HEK293 (cell line): Measurements from ENCODE around the gene HTT.
A peak's percentile ranks its signal among the peaks of the same experiment; 100 is the strongest.

ENCODE experiments used
- CTCF ChIA-PET: fragments of 350-600 bp; formaldehyde crosslinking; extraction: SDS; loops from one replicate; lab custom pipeline; 2021; ENCODE audit warnings: antibody characterized with exemption; lab: Yijun Ruan, JAX
- POLR2A ChIA-PET: fragments of 300-600 bp; formaldehyde crosslinking; extraction: SDS; loops from one replicate; lab custom pipeline; 2020; ENCODE audit warnings: antibody characterized with exemption, inconsistent platforms; lab: Yijun Ruan, JAX
- H3K27ac ChIP-seq: fragments of 200-500 bp; sonication (Bioruptor generic); 2 replicates; pipeline ENCODE4 v1.5.1; 2014; ENCODE audit warnings: low read depth, low read length, control low read depth, inconsistent platforms; ENCODE audit errors: extremely low read depth
- H3K36me3 ChIP-seq, 2 experiments: fragments of 200-500 bp in 1 of 2; sonication (Bioruptor generic) in 1 of 2; 1 replicate in 1 of 2; 2 replicates in 1 of 2; pipeline ENCODE4 v1.5.1; 2014 to 2017; ENCODE audit warnings: inconsistent platforms in 2 of 2, low read length in 2 of 2; ENCODE audit not compliant: control insufficient read depth in 2 of 2, insufficient read depth in 1 of 2
- H3K4me1 ChIP-seq: fragments of 200-500 bp; sonication (Bioruptor generic); 2 replicates; pipeline ENCODE4 v1.5.1; 2014; ENCODE audit warnings: mild to moderate bottlenecking, low read length, inconsistent platforms; ENCODE audit not compliant: control insufficient read depth, insufficient read depth
- H3K4me3 ChIP-seq: 2 replicates; pipeline ENCODE4 v1.5.1; 2011; ENCODE audit warnings: low read depth, mild to moderate bottlenecking, control low read depth, low read length, moderate library complexity
- H3K9me3 ChIP-seq: fragments of 200-500 bp; sonication (Bioruptor generic); 2 replicates; pipeline ENCODE4 v1.5.1; 2014; ENCODE audit warnings: low read depth, low read length, inconsistent platforms; ENCODE audit not compliant: control insufficient read depth, insufficient read depth
- AEBP2 ChIP-seq: fragments of 450-650 bp; formaldehyde crosslinking; IDR thresholded peaks from 2 replicates; pipeline ENCODE4 v1.5.1; 2016; ENCODE audit warnings: missing biosample characterization, missing genetic modification characterization, borderline replicate concordance
- ATF2 ChIP-seq: fragments of 450-650 bp; formaldehyde crosslinking; IDR thresholded peaks from 2 replicates; pipeline ENCODE4 v1.5.1; 2016; ENCODE audit warnings: missing biosample characterization, missing genetic modification characterization, low read depth
- HOXD13 ChIP-seq: sonication (generic); formaldehyde crosslinking; IDR thresholded peaks from 2 replicates; pipeline ENCODE4 v1.8.0; 2022; ENCODE audit warnings: missing genetic modification reagents, borderline replicate concordance
- KLF1 ChIP-seq: fragments of 450-650 bp; formaldehyde crosslinking; IDR thresholded peaks from 2 replicates; pipeline ENCODE4 v1.5.1; 2016; ENCODE audit warnings: missing biosample characterization, missing genetic modification characterization
- PRDM10 ChIP-seq: fragments of 450-650 bp; formaldehyde crosslinking; IDR thresholded peaks from 2 replicates; pipeline ENCODE4 v1.5.1; 2016; ENCODE audit warnings: missing biosample characterization, missing genetic modification characterization
- SCRT1 ChIP-seq: fragments of 450-650 bp; formaldehyde crosslinking; IDR thresholded peaks from 2 replicates; pipeline ENCODE4 v1.5.1; 2016; ENCODE audit warnings: missing biosample characterization, missing genetic modification characterization, borderline replicate concordance
- SCRT2 ChIP-seq: fragments of 450-650 bp; formaldehyde crosslinking; IDR thresholded peaks from 2 replicates; pipeline ENCODE4 v1.5.1; 2016; ENCODE audit warnings: missing biosample characterization, missing genetic modification characterization
- ZBTB20 ChIP-seq: fragments of 450-650 bp; formaldehyde crosslinking; IDR thresholded peaks from 2 replicates; pipeline ENCODE4 v1.5.1; 2016; ENCODE audit warnings: missing biosample characterization, missing genetic modification characterization
- ZBTB21 ChIP-seq: fragments of 450-650 bp; formaldehyde crosslinking; IDR thresholded peaks from 2 replicates; pipeline ENCODE4 v1.5.1; 2017; ENCODE audit warnings: missing biosample characterization, missing genetic modification characterization
- ZBTB6 ChIP-seq: fragments of 450-650 bp; formaldehyde crosslinking; IDR thresholded peaks from 2 replicates; pipeline ENCODE4 v1.5.1; 2017; ENCODE audit warnings: missing biosample characterization, missing genetic modification characterization
- ZBTB8A ChIP-seq: fragments of 450-650 bp; formaldehyde crosslinking; IDR thresholded peaks from 2 replicates; pipeline ENCODE4 v1.5.1; 2016; ENCODE audit warnings: missing biosample characterization, missing genetic modification characterization
- ZFHX2 ChIP-seq: fragments of 450-650 bp; formaldehyde crosslinking; conservative IDR thresholded peaks from 2 replicates; pipeline ENCODE4 v1.5.1; 2016; ENCODE audit warnings: missing biosample characterization, missing genetic modification characterization
- ZNF10 ChIP-seq: fragments of 450-650 bp; formaldehyde crosslinking; IDR thresholded peaks from 2 replicates; pipeline ENCODE4 v1.5.1; 2017; ENCODE audit warnings: missing biosample characterization, missing genetic modification characterization
- ZNF155 ChIP-seq: fragments of 450-650 bp; formaldehyde crosslinking; IDR thresholded peaks from 2 replicates; pipeline ENCODE4 v1.5.1; 2016; ENCODE audit warnings: missing biosample characterization, missing genetic modification characterization
- ZNF19 ChIP-seq: fragments of 450-650 bp; formaldehyde crosslinking; IDR thresholded peaks from 2 replicates; pipeline ENCODE4; 2016; ENCODE audit warnings: missing biosample characterization, missing genetic modification characterization, low read depth
- ZNF202 ChIP-seq: fragments of 450-650 bp; formaldehyde crosslinking; IDR thresholded peaks from 2 replicates; pipeline ENCODE4 v1.5.1; 2016; ENCODE audit warnings: missing biosample characterization, missing genetic modification characterization, borderline replicate concordance
- ZNF223 ChIP-seq: fragments of 450-650 bp; formaldehyde crosslinking; IDR thresholded peaks from 2 replicates; pipeline ENCODE4 v1.5.1; 2016; ENCODE audit warnings: missing biosample characterization, missing genetic modification characterization
- ZNF394 ChIP-seq: fragments of 450-650 bp; formaldehyde crosslinking; IDR thresholded peaks from 2 replicates; pipeline ENCODE4 v1.5.1; 2016; ENCODE audit warnings: missing biosample characterization, missing genetic modification characterization, mild to moderate bottlenecking, moderate library complexity, borderline replicate concordance
- ZNF416 ChIP-seq: fragments of 450-650 bp; formaldehyde crosslinking; IDR thresholded peaks from 2 replicates; pipeline ENCODE4 v1.5.1; 2016; ENCODE audit warnings: missing biosample characterization, missing genetic modification characterization
- ZNF473 ChIP-seq: fragments of 450-650 bp; formaldehyde crosslinking; IDR thresholded peaks from 2 replicates; pipeline ENCODE4 v1.5.1; 2017; ENCODE audit warnings: missing biosample characterization, missing genetic modification characterization
- ZNF514 ChIP-seq: fragments of 450-650 bp; formaldehyde crosslinking; IDR thresholded peaks from 2 replicates; pipeline ENCODE4 v1.5.1; 2016; ENCODE audit warnings: missing biosample characterization, missing genetic modification characterization
- ZNF530 ChIP-seq: fragments of 450-650 bp; formaldehyde crosslinking; IDR thresholded peaks from 2 replicates; pipeline ENCODE4 v1.5.1; 2016; ENCODE audit warnings: low read depth, missing biosample characterization, missing genetic modification characterization
- ZNF548 ChIP-seq: fragments of 450-650 bp; formaldehyde crosslinking; IDR thresholded peaks from 2 replicates; pipeline ENCODE4 v1.5.1; 2016; ENCODE audit warnings: missing biosample characterization, missing genetic modification characterization
- ZNF549 ChIP-seq: fragments of 450-650 bp; IDR thresholded peaks from 2 replicates; pipeline ENCODE4 v1.5.1; 2018; ENCODE audit warnings: missing biosample characterization, missing genetic modification characterization, mild to moderate bottlenecking, inconsistent platforms, moderate library complexity
- ZNF571 ChIP-seq: fragments of 450-650 bp; formaldehyde crosslinking; IDR thresholded peaks from 2 replicates; pipeline ENCODE4 v1.5.0; 2017; ENCODE audit warnings: missing biosample characterization, missing genetic modification characterization
- ZNF626 ChIP-seq: fragments of 450-650 bp; sonication (Bioruptor Pico); formaldehyde crosslinking; IDR thresholded peaks from 2 replicates; pipeline ENCODE4 v1.5.1; 2018; ENCODE audit warnings: missing biosample characterization, missing genetic modification characterization, inconsistent platforms
- ZNF629 ChIP-seq: fragments of 450-650 bp; formaldehyde crosslinking; IDR thresholded peaks from 2 replicates; pipeline ENCODE4 v1.5.1; 2017; ENCODE audit warnings: missing biosample characterization, missing genetic modification characterization
- ZNF701 ChIP-seq: fragments of 450-650 bp; formaldehyde crosslinking; IDR thresholded peaks from 2 replicates; pipeline ENCODE4 v1.5.1; 2016; ENCODE audit warnings: missing biosample characterization, missing genetic modification characterization
- ZSCAN4 ChIP-seq: fragments of 450-650 bp; formaldehyde crosslinking; IDR thresholded peaks from 2 replicates; pipeline ENCODE4 v1.5.1; 2017; ENCODE audit warnings: missing biosample characterization, missing genetic modification characterization
- ZXDB ChIP-seq: fragments of 450-650 bp; formaldehyde crosslinking; IDR thresholded peaks from 2 replicates; pipeline ENCODE4 v1.5.1; 2016; ENCODE audit warnings: missing biosample characterization, missing genetic modification characterization

HTT gene

GRCh38 chr4:3074846-3075651 is 568 bp downstream of the HTT start:
- no peaks in the 10 kb centered on the region for H3K36me3 ChIP-seq
- CTCF ChIA-PET = interaction anchor here (0.7 kb wide), 1 partner anchor 211 kb away, joined by 3 read pairs; no protein-coding TSS in a partner anchor
- peak overlapping the region; percentile 84 for H3K27ac ChIP-seq
- POLR2A ChIA-PET = interaction anchor here (0.7 to 1.6 kb wide), 5 partner anchors 8 to 111 kb away, joined by 3 to 5 read pairs (median 4); partner anchors contain the start of gene GRK4
- H3K4me3 ChIP-seq = peak overlapping the region; percentile 82
- H3K9me3 ChIP-seq = no peaks in the 10 kb centered on the region
- H3K4me1 ChIP-seq = 0 out of 2 replicates have a peak, but pooled peaks cover 2% of the 10 kb centered on the region
- no peak for TF ChIP-seq KLF1 (tag by site-specific recombination)
- no peak for TF ChIP-seq ZNF549 (tag by site-specific recombination)
- TF ChIP-seq ZNF629 = peak; percentile 81
- TF ChIP-seq ZNF626 = no peak
- TF ChIP-seq ZNF514 (tag by site-specific recombination) = no peak
- no peak for TF ChIP-seq ZBTB21 (tag by site-specific recombination)
- no peak for TF ChIP-seq ZNF416 (tag by site-specific recombination)
- no peak for TF ChIP-seq ZNF530 (tag by site-specific recombination)
- TF ChIP-seq ZXDB (tag by site-specific recombination) = peak; percentile 22; the same call in 1 of the 2 replicates
- no peak for TF ChIP-seq ZNF473
- TF ChIP-seq ZSCAN4 (tag by site-specific recombination) = no peak
- no peak for TF ChIP-seq ZBTB20 (tag by site-specific recombination)
- no peak for TF ChIP-seq ZNF394 (tag by site-specific recombination)
- no peak for TF ChIP-seq ZBTB6 (tag by site-specific recombination)
- TF ChIP-seq ATF2 = peak; percentile 81
- TF ChIP-seq ZFHX2 (tag by site-specific recombination) = peak; percentile 27; the same call in 1 of the 2 replicates
- TF ChIP-seq PRDM10 = 0 out of 2 replicates have a peak, but pooled peaks have one; percentile 33
- TF ChIP-seq ZNF571 (tag by site-specific recombination) = no peak
- TF ChIP-seq SCRT2 (tag by site-specific recombination) = no peak
- no peak for TF ChIP-seq ZNF202 (tag by site-specific recombination)
- no peak for TF ChIP-seq ZNF223 (tag by site-specific recombination)
- TF ChIP-seq HOXD13 (CRISPR knock-in tag) = no peak
- TF ChIP-seq ZNF155 = no peak
- TF ChIP-seq ZNF10 = no peak
- TF ChIP-seq SCRT1 (tag by site-specific recombination) = no peak
- TF ChIP-seq ZNF701 (tag by site-specific recombination) = no peak
- TF ChIP-seq ZBTB8A (tag by site-specific recombination) = peak; percentile 51
- no peak for TF ChIP-seq AEBP2
- no peak for TF ChIP-seq ZNF19 (tag by site-specific recombination)
- no peak for TF ChIP-seq ZNF548 (tag by site-specific recombination)
